ENCODE data around the gene FAM83C. TPM values are rescaled to one million over a fixed set of nuclear protein-coding genes. Genes with fewer than 3 reads are reported as not detected.

The FAM83C gene
- total RNA-seq, 1 experiment from 2014 or later = not detected

- in situ Hi-C loops (cut with HindIII; ENCODE audit: low pct_unique_long_range_greater_than_20kb, low sequenced_read_pairs) = no loop called here
- no peak for DNase-seq (ENCODE audit: low read depth)
Observed at GRCh38 chr20:35290186-35290886, 1.9 kb downstream of the FAM83C start.

GRCh38 chr20:35288325-35289060 is 3.7 kb downstream of the FAM83C start:
- DNase-seq (ENCODE audit: low read depth) = no peak

GRCh38 chr20:35287509-35288324 is 4.5 kb downstream of the FAM83C start:
- DNase-seq (ENCODE audit: low read depth) = no peak
- in situ Hi-C loops (cut with HindIII; ENCODE audit: low pct_unique_long_range_greater_than_20kb, low sequenced_read_pairs) = no loop called here

More at GRCh38 chr20:35288325-35289060, 3.7 kb downstream of the FAM83C start:
- in situ Hi-C loops (cut with HindIII; ENCODE audit: low pct_unique_long_range_greater_than_20kb, low sequenced_read_pairs) = no loop called here

GRCh38 chr20:35286899-35287508 is 5.2 kb downstream of the FAM83C start:
- in situ Hi-C loops (cut with HindIII; ENCODE audit: low pct_unique_long_range_greater_than_20kb, low sequenced_read_pairs) = no loop called here
- no peak for DNase-seq (ENCODE audit: low read depth)

GRCh38 chr20:35286077-35286898 is 5.9 kb downstream of the FAM83C start:
- in situ Hi-C loops (cut with HindIII; ENCODE audit: low pct_unique_long_range_greater_than_20kb, low sequenced_read_pairs) = no loop called here
- DNase-seq (ENCODE audit: low read depth) = peak; percentile 63

- DNase-seq (ENCODE audit: low read depth) = peak; percentile 60
- in situ Hi-C loops (cut with HindIII; ENCODE audit: low pct_unique_long_range_greater_than_20kb, low sequenced_read_pairs) = no loop called here
Observed at GRCh38 chr20:35285806-35286076, 6.5 kb downstream of the FAM83C start.

- DNase-seq (ENCODE audit: low read depth) = no peak
- in situ Hi-C loops (cut with HindIII; ENCODE audit: low pct_unique_long_range_greater_than_20kb, low sequenced_read_pairs) = no loop called here
Observed at GRCh38 chr20:35284992-35285805, 7.0 kb downstream of the FAM83C start.

GRCh38 chr20:35284267-35284991 is 7.8 kb downstream of the FAM83C start, which contains the start of gene EIF6:
TSS of gene EIF6 (minus strand) at chr20:35284772. CDS start at chr20:35284487, 285 bp downstream.
- peak; percentile 87 for DNase-seq (ENCODE audit: low read depth)

GRCh38 chr20:35283441-35284266 is 8.6 kb downstream of the FAM83C start:
- DNase-seq (ENCODE audit: low read depth) = no peak
- in situ Hi-C loops (cut with HindIII; ENCODE audit: low pct_unique_long_range_greater_than_20kb, low sequenced_read_pairs) = no loop called here

More at GRCh38 chr20:35284267-35284991, 7.8 kb downstream of the FAM83C start, which contains the start of gene EIF6:
- in situ Hi-C loops (cut with HindIII; ENCODE audit: low pct_unique_long_range_greater_than_20kb, low sequenced_read_pairs) = no loop called here

- in situ Hi-C loops (cut with HindIII; ENCODE audit: low pct_unique_long_range_greater_than_20kb, low sequenced_read_pairs) = no loop called here
- DNase-seq (ENCODE audit: low read depth) = no peak
Observed at GRCh38 chr20:35281506-35282101, 10.6 kb downstream of the FAM83C start.

- in situ Hi-C loops (cut with HindIII; ENCODE audit: low pct_unique_long_range_greater_than_20kb, low sequenced_read_pairs) = no loop called here
- no peak for DNase-seq (ENCODE audit: low read depth)
Observed at GRCh38 chr20:35280523-35280922, 11.7 kb downstream of the FAM83C start.

- DNase-seq (ENCODE audit: low read depth) = no peak
- in situ Hi-C loops (cut with HindIII; ENCODE audit: low pct_unique_long_range_greater_than_20kb, low sequenced_read_pairs) = no loop called here
Observed at GRCh38 chr20:35279533-35280174, 12.6 kb downstream of the FAM83C start.

- DNase-seq (ENCODE audit: low read depth) = no peak
- in situ Hi-C loops (cut with HindIII; ENCODE audit: low pct_unique_long_range_greater_than_20kb, low sequenced_read_pairs) = no loop called here
Observed at GRCh38 chr20:35279040-35279439, 13.2 kb downstream of the FAM83C start.

GRCh38 chr20:35277531-35278395 is 14.5 kb downstream of the FAM83C start, which contains the start of gene MMP24OS:
TSS of gene MMP24OS (minus strand) at chr20:35278122. CDS start at chr20:35277929, 193 bp downstream.
- peak; percentile 94 for DNase-seq (ENCODE audit: low read depth)
- in situ Hi-C loops (cut with HindIII; ENCODE audit: low pct_unique_long_range_greater_than_20kb, low sequenced_read_pairs) = no loop called here

Measured in Caki2 (cell line).